Measurements from ENCODE around the gene PSG2. TPM values are rescaled to one million over a fixed set of nuclear protein-coding genes. Genes with fewer than 3 reads are reported as not detected.
"Not testable (repeated sequence)": the region's sequence is repeated elsewhere in the genome, so short reads cannot be mapped to it uniquely, and the experiment has no call there.

Gene PSG2
- total RNA-seq: not detected

DNA sequence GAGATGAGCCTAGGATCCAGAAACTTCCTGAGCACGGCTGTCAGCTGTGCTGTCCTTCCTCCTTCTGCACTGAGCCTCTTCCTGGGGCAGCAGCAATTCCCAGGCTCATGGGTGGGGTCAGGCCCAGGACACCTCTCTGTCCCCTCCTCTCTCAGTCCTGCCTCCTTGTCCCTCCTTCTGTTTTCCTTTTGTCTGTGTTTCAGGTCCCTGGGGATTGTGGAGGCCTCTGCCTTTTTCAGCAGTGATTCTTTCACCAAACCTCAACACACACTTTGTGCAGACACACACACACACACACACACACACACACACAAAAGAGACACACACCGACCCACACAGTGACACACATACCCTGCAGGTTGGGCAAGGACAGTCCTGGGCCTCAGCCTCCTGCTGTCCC lies at the start of gene PSG2:
TSS of gene PSG2 (minus strand) at position 101 of the 400 bp plus-strand sequence. CDS start 132 bp downstream, outside the sequence.
- not testable (repeated sequence) for H3K27ac Mint-ChIP-seq

DNA sequence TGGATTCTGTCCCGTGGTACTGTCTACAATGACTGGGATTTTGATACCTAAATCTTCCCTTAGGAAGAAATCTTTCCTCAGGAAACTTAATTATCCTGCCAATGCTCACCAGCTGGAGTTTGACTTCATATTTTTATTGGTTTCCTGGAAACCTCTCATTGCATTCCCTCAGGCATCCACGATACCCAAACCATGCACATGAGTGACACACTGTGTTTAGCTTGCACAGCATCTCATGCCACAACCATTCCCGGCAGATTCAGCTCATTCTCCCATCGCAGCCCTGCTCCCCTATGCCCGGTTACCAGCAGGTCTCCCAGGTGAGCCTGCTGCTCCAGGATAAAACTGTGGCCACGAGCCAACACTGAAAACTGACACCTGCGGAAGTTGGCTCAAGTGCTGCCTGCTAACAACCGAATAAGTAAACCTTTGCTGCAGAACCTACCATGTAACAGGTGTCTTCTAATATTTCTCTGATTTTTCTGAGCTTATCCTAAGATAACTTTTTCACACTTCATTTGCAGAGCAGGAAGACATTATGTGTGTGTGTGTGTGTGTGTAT lies 48.9 kb upstream of the PSG2 start:
- intact Hi-C loops (cut with micrococcal nuclease); ATAC-seq; POLR2A ChIA-PET; CTCF ChIA-PET; H3K9me3 Mint-ChIP-seq; H3K27me3 Mint-ChIP-seq; H3K4me3 Mint-ChIP-seq; H3K27ac Mint-ChIP-seq; H3K4me1 Mint-ChIP-seq (ENCODE audit: low read depth); DNase-seq; H3K36me3 Mint-ChIP-seq (ENCODE audit: low read depth): not testable (repeated sequence)

More for the DNA sequence above, at the start of gene PSG2:
- H3K4me1 Mint-ChIP-seq (ENCODE audit: low read depth); CTCF ChIA-PET; H3K9me3 Mint-ChIP-seq; H3K4me3 Mint-ChIP-seq; intact Hi-C loops (cut with micrococcal nuclease); ATAC-seq; DNase-seq; POLR2A ChIA-PET; H3K36me3 Mint-ChIP-seq (ENCODE audit: low read depth): not testable (repeated sequence)
- H3K27me3 Mint-ChIP-seq: peaks cover 12% of the 10 kb centered on the region

- H3K27me3 Mint-ChIP-seq; CTCF ChIA-PET; H3K36me3 Mint-ChIP-seq (ENCODE audit: low read depth); H3K4me1 Mint-ChIP-seq (ENCODE audit: low read depth); ATAC-seq; POLR2A ChIA-PET; H3K9me3 Mint-ChIP-seq; H3K4me3 Mint-ChIP-seq; intact Hi-C loops (cut with micrococcal nuclease); DNase-seq; H3K27ac Mint-ChIP-seq: not testable (repeated sequence)
Observed at GRCh38 chr19:43129197-43129596, 46.7 kb upstream of the PSG2 start.

GRCh38 chr19:43127336-43127735 lies 44.8 kb upstream of the PSG2 start:
- CTCF ChIA-PET; H3K27me3 Mint-ChIP-seq; H3K4me1 Mint-ChIP-seq (ENCODE audit: low read depth); H3K9me3 Mint-ChIP-seq; H3K36me3 Mint-ChIP-seq (ENCODE audit: low read depth); intact Hi-C loops (cut with micrococcal nuclease); POLR2A ChIA-PET; H3K27ac Mint-ChIP-seq; DNase-seq; H3K4me3 Mint-ChIP-seq; ATAC-seq: not testable (repeated sequence)

DNA sequence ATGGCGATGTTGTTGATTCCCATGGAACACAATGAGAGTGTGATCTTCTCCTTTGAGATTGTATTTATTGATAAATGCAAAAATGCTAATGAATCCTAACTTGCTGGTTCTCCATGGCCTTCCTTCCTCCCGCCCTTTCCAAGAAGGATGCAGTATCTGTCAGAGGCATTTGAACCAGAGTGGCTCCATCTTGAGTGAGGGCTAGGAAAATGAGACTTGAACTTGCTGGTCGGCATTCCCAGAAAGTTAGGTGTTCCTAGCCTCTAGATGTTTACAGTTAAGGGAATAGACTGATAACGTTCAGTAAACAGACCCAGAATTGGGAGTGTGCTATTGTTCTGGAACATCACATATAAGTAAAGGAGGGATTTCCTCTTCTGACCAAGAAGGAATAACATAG lies 44.2 kb upstream of the PSG2 start:
- H3K27me3 Mint-ChIP-seq: no peaks in the 10 kb centered on the region
- DNase-seq: no peak
- H3K9me3 Mint-ChIP-seq: no peaks in the 10 kb centered on the region
- H3K4me3 Mint-ChIP-seq: no peak overlapping the region
- H3K36me3 Mint-ChIP-seq (ENCODE audit: low read depth): no peaks in the 10 kb centered on the region
- TF ChIP-seq, protein P1, sequence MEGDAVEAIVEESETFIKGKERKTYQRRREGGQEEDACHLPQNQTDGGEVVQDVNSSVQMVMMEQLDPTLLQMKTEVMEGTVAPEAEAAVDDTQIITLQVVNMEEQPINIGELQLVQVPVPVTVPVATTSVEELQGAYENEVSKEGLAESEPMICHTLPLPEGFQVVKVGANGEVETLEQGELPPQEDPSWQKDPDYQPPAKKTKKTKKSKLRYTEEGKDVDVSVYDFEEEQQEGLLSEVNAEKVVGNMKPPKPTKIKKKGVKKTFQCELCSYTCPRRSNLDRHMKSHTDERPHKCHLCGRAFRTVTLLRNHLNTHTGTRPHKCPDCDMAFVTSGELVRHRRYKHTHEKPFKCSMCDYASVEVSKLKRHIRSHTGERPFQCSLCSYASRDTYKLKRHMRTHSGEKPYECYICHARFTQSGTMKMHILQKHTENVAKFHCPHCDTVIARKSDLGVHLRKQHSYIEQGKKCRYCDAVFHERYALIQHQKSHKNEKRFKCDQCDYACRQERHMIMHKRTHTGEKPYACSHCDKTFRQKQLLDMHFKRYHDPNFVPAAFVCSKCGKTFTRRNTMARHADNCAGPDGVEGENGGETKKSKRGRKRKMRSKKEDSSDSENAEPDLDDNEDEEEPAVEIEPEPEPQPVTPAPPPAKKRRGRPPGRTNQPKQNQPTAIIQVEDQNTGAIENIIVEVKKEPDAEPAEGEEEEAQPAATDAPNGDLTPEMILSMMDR (IDR thresholded peaks at IDR 0.05): no peak
- intact Hi-C loops (cut with micrococcal nuclease): no loop called here
- ATAC-seq: no peak
- no peaks in the 10 kb centered on the region for H3K4me1 Mint-ChIP-seq (ENCODE audit: low read depth)
- POLR2A ChIA-PET: no interaction called here
- H3K27ac Mint-ChIP-seq: no peak overlapping the region
- CTCF ChIA-PET: no interaction called here

DNA sequence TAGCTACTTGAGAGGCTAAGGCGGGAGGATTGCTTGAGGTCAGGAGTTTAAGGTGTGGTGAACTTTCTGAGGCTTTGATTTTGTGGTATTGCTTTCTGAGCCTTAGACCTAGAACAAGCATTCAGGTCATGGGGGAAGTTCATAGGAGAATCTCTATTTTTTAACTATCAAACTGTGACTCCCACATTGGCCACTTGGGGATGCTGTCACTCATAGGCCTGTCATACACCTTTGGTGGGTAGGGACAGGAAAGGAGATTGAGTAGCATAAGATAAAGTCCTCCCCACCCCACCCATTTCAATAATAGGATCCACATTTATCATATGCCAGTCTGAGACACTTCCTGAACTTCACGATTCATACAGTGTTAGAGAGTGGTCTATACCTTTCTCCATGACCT lies 41.9 kb upstream of the PSG2 start:
- TF ChIP-seq, protein P1 (IDR thresholded peaks at IDR 0.05): no peak
- Mint-ChIP-seq H3K4me3 (no peak overlapping the region), H3K27ac (no peak overlapping the region), H3K27me3 (peaks cover 2% of the 10 kb centered on the region), H3K4me1 (ENCODE audit: low read depth) (no peaks in the 10 kb centered on the region), H3K36me3 (ENCODE audit: low read depth) (no peaks in the 10 kb centered on the region), H3K9me3 (no peaks in the 10 kb centered on the region)
- ChIA-PET CTCF (no interaction called here), POLR2A (no interaction called here)
- ATAC-seq: no peak
- no peak for DNase-seq
- intact Hi-C loops (cut with micrococcal nuclease): no loop called here

GRCh38 chr19:43120433-43121026 lies 38.0 kb upstream of the PSG2 start:
- H3K36me3 Mint-ChIP-seq (ENCODE audit: low read depth); H3K9me3 Mint-ChIP-seq; POLR2A ChIA-PET; ATAC-seq; intact Hi-C loops (cut with micrococcal nuclease); DNase-seq; H3K4me1 Mint-ChIP-seq (ENCODE audit: low read depth); H3K27ac Mint-ChIP-seq; H3K4me3 Mint-ChIP-seq; H3K27me3 Mint-ChIP-seq; CTCF ChIA-PET: not testable (repeated sequence)

GRCh38 chr19:43119526-43119925 lies 37.0 kb upstream of the PSG2 start:
- intact Hi-C loops (cut with micrococcal nuclease); ATAC-seq; CTCF ChIA-PET; POLR2A ChIA-PET; H3K36me3 Mint-ChIP-seq (ENCODE audit: low read depth); H3K4me3 Mint-ChIP-seq; H3K27me3 Mint-ChIP-seq; DNase-seq; H3K4me1 Mint-ChIP-seq (ENCODE audit: low read depth); H3K27ac Mint-ChIP-seq: not testable (repeated sequence)
- peaks cover 11% of the 10 kb centered on the region for H3K9me3 Mint-ChIP-seq

- H3K9me3 Mint-ChIP-seq: peaks cover 15% of the 10 kb centered on the region
- H3K27me3 Mint-ChIP-seq; CTCF ChIA-PET; ATAC-seq; DNase-seq; H3K36me3 Mint-ChIP-seq (ENCODE audit: low read depth); H3K4me1 Mint-ChIP-seq (ENCODE audit: low read depth); H3K27ac Mint-ChIP-seq; H3K4me3 Mint-ChIP-seq; POLR2A ChIA-PET; intact Hi-C loops (cut with micrococcal nuclease): not testable (repeated sequence)
Observed at GRCh38 chr19:43116421-43116820, 33.9 kb upstream of the PSG2 start.

DNA sequence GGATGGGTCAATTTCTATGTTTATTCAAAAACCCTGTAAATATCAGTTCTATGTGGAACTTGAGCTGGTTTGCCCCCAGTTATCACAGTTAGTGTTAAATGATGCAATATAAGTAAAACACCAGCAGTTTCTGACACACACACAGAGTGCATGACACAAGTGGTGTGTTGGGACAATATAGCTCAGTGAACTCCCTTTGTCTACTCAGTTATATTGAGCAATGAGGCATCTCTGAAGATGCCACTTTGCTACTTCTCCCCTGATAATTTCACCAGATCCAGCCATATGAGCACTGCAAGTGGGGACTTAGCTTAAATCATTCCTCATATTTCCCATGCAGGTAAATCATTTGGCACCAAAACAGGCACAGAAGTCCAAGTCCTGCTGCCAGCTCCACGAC lies 33.0 kb upstream of the PSG2 start:
- POLR2A ChIA-PET; ATAC-seq; DNase-seq; H3K4me3 Mint-ChIP-seq; H3K27ac Mint-ChIP-seq; CTCF ChIA-PET; H3K4me1 Mint-ChIP-seq (ENCODE audit: low read depth); H3K36me3 Mint-ChIP-seq (ENCODE audit: low read depth); H3K27me3 Mint-ChIP-seq; intact Hi-C loops (cut with micrococcal nuclease): not testable (repeated sequence)
- peaks cover 15% of the 10 kb centered on the region for H3K9me3 Mint-ChIP-seq

DNA sequence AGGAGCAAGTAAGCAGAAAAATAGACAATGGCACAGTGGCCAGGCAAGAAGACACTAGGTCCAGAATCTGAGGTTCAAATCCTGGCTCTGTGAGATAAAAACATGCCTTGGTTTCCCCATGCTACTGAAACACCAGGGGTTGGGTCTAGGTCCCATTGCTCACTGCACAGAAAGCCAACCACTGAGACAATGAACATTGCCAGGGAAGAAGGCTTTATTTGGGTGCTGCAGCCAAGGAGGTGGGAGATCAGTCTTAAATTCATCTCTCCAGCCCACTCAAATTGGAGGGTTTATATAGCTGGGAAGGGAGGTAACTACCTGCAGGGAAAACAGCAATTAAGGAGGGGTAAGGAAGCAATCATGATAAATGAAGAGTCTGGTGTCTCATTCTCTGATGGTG lies 32.6 kb upstream of the PSG2 start:
- intact Hi-C loops (cut with micrococcal nuclease); H3K27me3 Mint-ChIP-seq; DNase-seq; H3K4me3 Mint-ChIP-seq; H3K27ac Mint-ChIP-seq; CTCF ChIA-PET; H3K4me1 Mint-ChIP-seq (ENCODE audit: low read depth); POLR2A ChIA-PET; ATAC-seq; H3K36me3 Mint-ChIP-seq (ENCODE audit: low read depth): not testable (repeated sequence)
- peaks cover 15% of the 10 kb centered on the region for H3K9me3 Mint-ChIP-seq

Measured in activated CD8-positive, alpha-beta T cell treated with anti-CD3 and anti-CD28 coated beads for 36 hours (primary cell).